Calu3 (cell line): ENCODE results near the gene LRP2. TPM values are rescaled to one million over a fixed set of nuclear protein-coding genes. Genes with fewer than 3 reads are reported as not detected.

ENCODE experiments used
- BruUV-seq: library from RNA; stranded (reverse); fragments of 400-500 nt; replicated peaks from 2 replicates; lab custom pipeline; 2021; lab: Mats Ljungman, UMichigan
- CTCF ChIA-PET: fragments of 300-600 bp; sonication (Branson Sonifier 250); formaldehyde crosslinking; loops from one replicate; lab custom pipeline; 2022; ENCODE audit warnings: antibody characterized with exemption; lab: Charles Lee
- DNase-seq: peaks from one replicate; pipeline ENCODE4 v3.0.0; 2022
- H3K27ac Mint-ChIP-seq: one replicate; pipeline ENCODE4 v1.8.0; 2022; ENCODE audit warnings: mixed read lengths; ENCODE audit not compliant: unreplicated experiment
- H3K27me3 Mint-ChIP-seq: one replicate; pipeline ENCODE4 v1.8.0; 2022; ENCODE audit warnings: mixed read lengths; ENCODE audit not compliant: unreplicated experiment
- H3K36me3 Mint-ChIP-seq: one replicate; pipeline ENCODE4 v1.8.0; 2022; ENCODE audit warnings: mild to moderate bottlenecking, moderate library complexity, mixed read lengths; ENCODE audit not compliant: insufficient read depth, unreplicated experiment
- H3K4me1 Mint-ChIP-seq: one replicate; pipeline ENCODE4 v1.8.0; 2022; ENCODE audit warnings: mild to moderate bottlenecking, low read depth, mixed read lengths; ENCODE audit not compliant: unreplicated experiment
- H3K4me3 Mint-ChIP-seq: one replicate; pipeline ENCODE4 v1.8.0; 2022; ENCODE audit warnings: mild to moderate bottlenecking, low read depth, moderate library complexity, mixed read lengths; ENCODE audit not compliant: unreplicated experiment
- H3K9me3 Mint-ChIP-seq: one replicate; pipeline ENCODE4 v1.8.0; 2022; ENCODE audit warnings: low read depth, mixed read lengths; ENCODE audit not compliant: unreplicated experiment
- intact Hi-C: fragments of 100-400 bp; cut with micrococcal nuclease; formaldehyde crosslinking; loops from one replicate; pipeline ENCODE4 v1.10.0; 2022; ENCODE audit not compliant: unreplicated experiment
- total RNA-seq: library from RNA; stranded (reverse); gene quantifications from 2 replicates; pipeline ENCODE4 v1.2.3, GENCODE V29; 2022
- TF ChIP-seq, protein P1 (sequence below): fragments of 200-600 bp; IDR thresholded peaks from one replicate; pipeline ENCODE4 v1.8.0; 2022; ENCODE audit warnings: antibody characterized with exemption; ENCODE audit not compliant: unreplicated experiment

Gene LRP2
- total RNA-seq, 1 experiment from 2014 or later, result 0.66 TPM

DNA sequence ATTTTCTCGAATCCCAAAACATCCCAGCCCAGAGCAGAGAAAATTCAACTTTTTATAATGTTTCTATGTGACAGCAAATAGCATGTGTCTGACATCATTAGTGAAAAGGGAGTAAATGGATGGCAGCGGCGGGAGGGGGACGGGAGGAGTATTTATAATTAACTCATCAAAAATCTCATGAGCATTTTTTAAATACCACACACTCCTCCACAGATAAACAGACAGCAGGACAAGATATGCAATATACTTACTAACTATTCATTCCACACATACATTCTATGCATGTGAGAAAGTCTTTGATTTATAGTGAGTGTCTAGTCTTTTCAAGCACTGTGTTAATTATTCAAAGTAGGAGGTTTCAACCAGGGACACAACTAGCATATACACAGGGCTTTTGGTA, 107.6 kb downstream of the LRP2 start:
- TF ChIP-seq, protein P1, sequence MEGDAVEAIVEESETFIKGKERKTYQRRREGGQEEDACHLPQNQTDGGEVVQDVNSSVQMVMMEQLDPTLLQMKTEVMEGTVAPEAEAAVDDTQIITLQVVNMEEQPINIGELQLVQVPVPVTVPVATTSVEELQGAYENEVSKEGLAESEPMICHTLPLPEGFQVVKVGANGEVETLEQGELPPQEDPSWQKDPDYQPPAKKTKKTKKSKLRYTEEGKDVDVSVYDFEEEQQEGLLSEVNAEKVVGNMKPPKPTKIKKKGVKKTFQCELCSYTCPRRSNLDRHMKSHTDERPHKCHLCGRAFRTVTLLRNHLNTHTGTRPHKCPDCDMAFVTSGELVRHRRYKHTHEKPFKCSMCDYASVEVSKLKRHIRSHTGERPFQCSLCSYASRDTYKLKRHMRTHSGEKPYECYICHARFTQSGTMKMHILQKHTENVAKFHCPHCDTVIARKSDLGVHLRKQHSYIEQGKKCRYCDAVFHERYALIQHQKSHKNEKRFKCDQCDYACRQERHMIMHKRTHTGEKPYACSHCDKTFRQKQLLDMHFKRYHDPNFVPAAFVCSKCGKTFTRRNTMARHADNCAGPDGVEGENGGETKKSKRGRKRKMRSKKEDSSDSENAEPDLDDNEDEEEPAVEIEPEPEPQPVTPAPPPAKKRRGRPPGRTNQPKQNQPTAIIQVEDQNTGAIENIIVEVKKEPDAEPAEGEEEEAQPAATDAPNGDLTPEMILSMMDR, result no peak
- Mint-ChIP-seq H3K9me3 (no peaks in the 10 kb centered on the region), H3K27ac (no peak overlapping the region), H3K27me3 (peaks cover 8% of the 10 kb centered on the region), H3K36me3 (no peaks in the 10 kb centered on the region), H3K4me1 (no peaks in the 10 kb centered on the region), H3K4me3 (no peak overlapping the region)
- BruUV-seq, result no TSS peak
- CTCF ChIA-PET, result interaction anchor here (0.7 kb wide), 1 partner anchor 1612 kb away, joined by 3 read pairs; no protein-coding TSS in a partner anchor
- no peak for DNase-seq
- intact Hi-C loops, result no loop called here

DNA sequence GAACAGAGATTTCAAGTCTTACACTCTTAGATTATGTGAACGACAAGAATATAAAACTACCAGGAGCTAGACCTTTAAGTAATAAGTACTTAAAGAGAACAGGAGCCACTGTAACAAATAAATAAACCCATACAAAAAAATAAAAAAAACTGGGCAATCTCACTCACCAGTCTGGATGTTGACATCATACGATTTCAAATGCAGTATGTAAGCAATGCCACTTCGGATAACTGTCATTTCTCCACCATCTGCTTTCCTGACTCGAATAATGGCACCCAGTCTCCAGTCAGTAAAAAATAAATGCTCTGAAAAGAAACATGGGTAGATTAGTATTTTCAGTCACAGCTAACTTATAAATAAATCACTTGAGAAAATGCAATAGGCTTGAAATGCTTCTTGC, 115.1 kb downstream of the LRP2 start:
- peaks cover 24% of the 10 kb centered on the region for H3K27me3 Mint-ChIP-seq
- DNase-seq, result no peak
- no peaks in the 10 kb centered on the region for H3K36me3 Mint-ChIP-seq
- intact Hi-C loops, result no loop called here
- CTCF ChIA-PET, result no interaction called here
- H3K27ac Mint-ChIP-seq, result no peak overlapping the region
- TF ChIP-seq, protein P1, result no peak
- H3K4me3 Mint-ChIP-seq, result no peak overlapping the region
- no peaks in the 10 kb centered on the region for H3K4me1 Mint-ChIP-seq
- no peaks in the 10 kb centered on the region for H3K9me3 Mint-ChIP-seq
- BruUV-seq, result no TSS peak

DNA sequence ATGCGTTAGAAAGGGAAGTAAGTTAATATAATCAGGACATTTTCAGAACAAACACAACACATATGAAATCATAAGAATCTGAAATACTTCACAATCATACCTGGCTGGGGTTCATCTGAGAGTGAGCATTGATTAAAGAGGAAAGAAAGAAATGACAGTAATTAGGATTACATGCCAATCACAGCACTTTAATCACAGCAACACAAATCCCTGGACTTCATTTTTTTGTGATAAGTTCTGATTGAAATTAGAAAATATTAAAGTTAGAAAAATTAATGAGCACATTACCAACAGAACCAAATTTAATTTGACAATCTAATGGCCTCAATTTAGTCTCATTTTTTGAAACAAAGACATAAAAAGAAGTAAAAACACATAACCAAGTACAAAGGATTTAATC, 121.9 kb downstream of the LRP2 start:
- peaks cover 54% of the 10 kb centered on the region for H3K27me3 Mint-ChIP-seq
- no TSS peak for BruUV-seq
- no peaks in the 10 kb centered on the region for H3K4me1 Mint-ChIP-seq
- TF ChIP-seq, protein P1, result no peak
- intact Hi-C loops, result no loop called here
- no peak overlapping the region for H3K27ac Mint-ChIP-seq
- DNase-seq, result no peak
- no peaks in the 10 kb centered on the region for H3K9me3 Mint-ChIP-seq
- CTCF ChIA-PET, result no interaction called here
- no peak overlapping the region for H3K4me3 Mint-ChIP-seq
- no peaks in the 10 kb centered on the region for H3K36me3 Mint-ChIP-seq

DNA sequence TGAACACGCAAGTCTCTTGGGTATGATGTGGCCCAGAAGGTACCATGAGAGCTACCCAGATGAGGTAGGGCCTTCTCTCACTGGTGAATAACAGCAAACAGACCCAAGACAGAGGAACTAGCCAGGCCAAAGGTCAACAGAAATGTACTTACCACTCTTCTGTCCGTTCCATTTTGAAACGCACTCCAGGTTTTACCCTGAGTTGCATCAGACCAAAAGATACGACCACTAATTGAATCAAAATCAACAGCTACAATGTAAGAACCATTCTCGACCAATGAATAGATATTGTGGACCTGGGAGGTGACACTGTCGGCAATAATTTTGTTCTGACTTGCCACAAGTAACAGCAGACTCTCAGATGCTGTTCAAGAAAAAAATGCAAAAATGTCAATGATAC, 124.4 kb downstream of the LRP2 start:
- peaks cover 44% of the 10 kb centered on the region for H3K27me3 Mint-ChIP-seq
- no peak for DNase-seq
- no peak overlapping the region for H3K27ac Mint-ChIP-seq
- no peaks in the 10 kb centered on the region for H3K9me3 Mint-ChIP-seq
- no TSS peak for BruUV-seq
- H3K36me3 Mint-ChIP-seq, result no peaks in the 10 kb centered on the region
- TF ChIP-seq, protein P1, result no peak
- no peaks in the 10 kb centered on the region for H3K4me1 Mint-ChIP-seq
- no peak overlapping the region for H3K4me3 Mint-ChIP-seq
- intact Hi-C loops, result no loop called here
- CTCF ChIA-PET, result no interaction called here
